HS-27A (cell line): ENCODE measurements around the gene SH3RF3.

Experiments
- DNase-seq: peaks from one replicate; pipeline ENCODE4 v3.0.0-alpha.2; 2012; ENCODE audit warnings: low read depth, missing footprints

SH3RF3 gene

GRCh38 chr2:109419960-109420370, 291.0 kb downstream of the SH3RF3 start:
- DNase-seq, result no peak

- no peak for DNase-seq
Measured at GRCh38 chr2:109421101-109421500, 292.1 kb downstream of the SH3RF3 start.

GRCh38 chr2:109421642-109422041, 292.6 kb downstream of the SH3RF3 start:
- DNase-seq, result no peak

- DNase-seq, result no peak
Measured at GRCh38 chr2:109422071-109422757, 293.2 kb downstream of the SH3RF3 start.

GRCh38 chr2:109422758-109423500, 293.9 kb downstream of the SH3RF3 start:
- no peak for DNase-seq

- DNase-seq, result no peak
Measured at GRCh38 chr2:109423556-109424359, 294.8 kb downstream of the SH3RF3 start.

- DNase-seq, result no peak
Measured at GRCh38 chr2:109425411-109425810, 296.4 kb downstream of the SH3RF3 start.

- DNase-seq, result no peak
Measured at GRCh38 chr2:109427661-109428091, 298.7 kb downstream of the SH3RF3 start.

GRCh38 chr2:109428281-109428680, 299.3 kb downstream of the SH3RF3 start:
- no peak for DNase-seq

GRCh38 chr2:109428841-109429566, 300.0 kb downstream of the SH3RF3 start:
- DNase-seq, result no peak

- no peak for DNase-seq
Measured at GRCh38 chr2:109429567-109430328, 300.7 kb downstream of the SH3RF3 start.

GRCh38 chr2:109430329-109430636, 301.3 kb downstream of the SH3RF3 start:
- no peak for DNase-seq

- DNase-seq, result no peak
Measured at GRCh38 chr2:109432421-109432820, 303.4 kb downstream of the SH3RF3 start.

GRCh38 chr2:109433486-109433885, 304.5 kb downstream of the SH3RF3 start:
- DNase-seq, result no peak

- DNase-seq, result no peak
Measured at GRCh38 chr2:109433926-109434325, 304.9 kb downstream of the SH3RF3 start.

- DNase-seq, result no peak
Measured at GRCh38 chr2:109434351-109434750, 305.3 kb downstream of the SH3RF3 start.

GRCh38 chr2:109435066-109435690, 306.2 kb downstream of the SH3RF3 start:
- no peak for DNase-seq

- no peak for DNase-seq
Measured at GRCh38 chr2:109435901-109436598, 307.0 kb downstream of the SH3RF3 start.

- no peak for DNase-seq
Measured at GRCh38 chr2:109436610-109437225, 307.7 kb downstream of the SH3RF3 start.
